Choroid plexus epithelial cell (primary cell): ENCODE data around the gene METRNL.

Experiments used
- DNase-seq: peaks from one replicate; pipeline ENCODE4 v3.0.0-alpha.2; 2010; ENCODE audit warnings: low read depth
- H3K4me3 ChIP-seq: 2 replicates; pipeline ENCODE4 v1.5.1; 2011; ENCODE audit warnings: low read depth, mild to moderate bottlenecking, control low read depth, low read length, moderate library complexity
- TF ChIP-seq, protein P1 (sequence below): conservative IDR thresholded peaks from 2 replicates; pipeline ENCODE4 v1.5.1; 2011; ENCODE audit warnings: low read depth, mild to moderate bottlenecking, control low read depth, inconsistent platforms, low read length, moderate library complexity

The METRNL gene

DNA sequence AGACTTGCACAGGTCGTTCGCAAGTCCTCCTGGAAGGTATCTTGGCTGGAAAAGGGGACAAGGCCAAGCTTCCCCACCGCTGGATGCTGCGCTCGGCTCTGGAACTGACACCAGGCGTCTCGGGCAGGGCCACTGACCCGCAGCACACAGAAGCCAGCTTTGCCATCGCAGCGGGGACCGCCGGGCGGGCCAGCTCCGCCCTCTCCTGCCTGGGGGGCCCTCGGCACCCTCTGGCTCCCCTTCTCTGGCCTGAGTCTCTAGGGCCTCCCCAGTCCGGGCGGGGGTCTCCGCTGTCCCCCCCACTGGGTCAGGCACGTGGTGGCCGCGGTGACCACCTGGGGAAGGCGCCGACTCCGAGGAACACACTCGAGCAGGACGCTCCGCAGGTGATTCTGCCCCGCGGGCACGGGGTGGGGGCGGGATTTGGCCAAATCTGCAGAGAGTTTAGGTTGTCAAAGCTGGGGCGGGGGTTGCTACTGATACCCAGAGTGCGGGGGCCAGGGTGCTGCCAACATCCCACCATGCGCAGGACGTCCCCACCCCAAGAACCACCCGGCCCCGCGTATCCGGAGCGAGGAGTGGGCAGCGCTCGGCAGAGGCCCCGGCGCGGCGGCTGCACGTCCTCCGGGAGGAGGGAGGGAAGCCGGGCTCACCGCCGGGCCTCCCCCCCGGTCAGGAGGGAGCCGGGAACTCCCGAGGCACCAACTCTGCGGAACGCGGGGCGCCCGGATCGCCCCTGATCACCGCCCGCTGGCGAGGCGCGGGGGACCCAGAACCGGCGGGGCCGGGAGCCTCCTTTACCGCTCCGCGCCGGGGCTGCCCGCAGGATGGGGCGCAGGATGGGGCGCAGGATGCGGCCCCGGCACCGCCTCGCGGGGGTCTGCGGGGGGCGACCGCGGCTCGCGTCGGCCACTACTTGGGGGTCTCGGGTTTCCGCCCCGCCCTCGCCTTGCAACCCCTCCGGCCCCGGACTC is 744 bp upstream of the METRNL start:
- no peak for DNase-seq
- TF ChIP-seq, protein P1, sequence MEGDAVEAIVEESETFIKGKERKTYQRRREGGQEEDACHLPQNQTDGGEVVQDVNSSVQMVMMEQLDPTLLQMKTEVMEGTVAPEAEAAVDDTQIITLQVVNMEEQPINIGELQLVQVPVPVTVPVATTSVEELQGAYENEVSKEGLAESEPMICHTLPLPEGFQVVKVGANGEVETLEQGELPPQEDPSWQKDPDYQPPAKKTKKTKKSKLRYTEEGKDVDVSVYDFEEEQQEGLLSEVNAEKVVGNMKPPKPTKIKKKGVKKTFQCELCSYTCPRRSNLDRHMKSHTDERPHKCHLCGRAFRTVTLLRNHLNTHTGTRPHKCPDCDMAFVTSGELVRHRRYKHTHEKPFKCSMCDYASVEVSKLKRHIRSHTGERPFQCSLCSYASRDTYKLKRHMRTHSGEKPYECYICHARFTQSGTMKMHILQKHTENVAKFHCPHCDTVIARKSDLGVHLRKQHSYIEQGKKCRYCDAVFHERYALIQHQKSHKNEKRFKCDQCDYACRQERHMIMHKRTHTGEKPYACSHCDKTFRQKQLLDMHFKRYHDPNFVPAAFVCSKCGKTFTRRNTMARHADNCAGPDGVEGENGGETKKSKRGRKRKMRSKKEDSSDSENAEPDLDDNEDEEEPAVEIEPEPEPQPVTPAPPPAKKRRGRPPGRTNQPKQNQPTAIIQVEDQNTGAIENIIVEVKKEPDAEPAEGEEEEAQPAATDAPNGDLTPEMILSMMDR: no peak
- peak overlapping the region; percentile 59 for H3K4me3 ChIP-seq

DNA sequence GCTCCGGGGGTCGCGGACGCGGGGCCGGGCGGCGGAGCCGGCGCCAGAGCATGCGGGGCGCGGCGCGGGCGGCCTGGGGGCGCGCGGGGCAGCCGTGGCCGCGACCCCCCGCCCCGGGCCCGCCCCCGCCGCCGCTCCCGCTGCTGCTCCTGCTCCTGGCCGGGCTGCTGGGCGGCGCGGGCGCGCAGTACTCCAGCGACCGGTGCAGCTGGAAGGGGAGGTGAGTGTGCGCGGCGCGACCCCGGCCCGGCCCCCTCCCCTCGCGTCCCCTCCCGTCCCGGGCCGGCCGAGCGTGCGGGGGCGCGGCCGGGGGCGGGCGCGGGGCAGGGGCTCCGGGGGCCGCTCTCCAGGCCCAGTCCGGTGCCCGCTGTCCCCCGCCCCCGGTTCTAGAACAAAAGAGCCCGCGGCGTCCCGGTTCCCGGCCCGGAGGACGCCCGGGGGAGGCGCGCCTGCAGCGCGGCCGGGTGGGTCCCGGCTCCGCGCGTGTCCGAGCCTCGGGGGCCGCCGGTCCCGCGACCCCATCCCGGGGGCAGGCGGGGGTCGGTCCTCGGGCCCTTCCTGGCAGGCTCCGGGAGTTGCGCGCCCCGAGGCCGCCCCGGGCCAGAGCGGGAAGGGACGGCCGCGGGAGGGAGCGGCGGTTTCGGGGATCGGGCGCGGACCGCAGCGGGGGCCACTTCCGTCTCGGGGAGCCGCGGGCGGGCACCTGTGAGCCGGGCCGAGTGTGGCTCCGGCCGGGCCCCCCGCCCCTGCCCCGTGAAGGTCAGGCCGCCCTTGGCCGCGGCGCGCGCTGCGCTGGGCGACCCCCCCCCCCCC is 563 bp downstream of the METRNL start:
- no peak for DNase-seq
- H3K4me3 ChIP-seq: peak overlapping the region; percentile 64
- TF ChIP-seq, protein P1: no peak

DNA sequence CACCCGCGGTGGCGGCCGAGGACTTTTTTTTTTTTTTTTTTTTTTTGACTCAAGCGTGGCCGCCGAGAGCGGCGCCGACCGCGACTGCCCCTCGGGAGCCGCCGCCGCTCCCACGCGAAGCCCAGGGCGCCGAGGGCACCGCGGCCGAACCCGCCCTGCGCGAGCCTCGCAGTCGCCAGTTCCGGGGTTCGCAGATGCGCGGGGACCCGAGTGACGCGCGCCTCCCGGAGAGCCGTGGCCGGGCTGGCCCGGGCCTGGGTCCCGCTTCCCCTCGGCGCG is 1.1 kb downstream of the METRNL start:
- DNase-seq: no peak
- TF ChIP-seq, protein P1: no peak
- peak overlapping the region; percentile 64 for H3K4me3 ChIP-seq

DNA sequence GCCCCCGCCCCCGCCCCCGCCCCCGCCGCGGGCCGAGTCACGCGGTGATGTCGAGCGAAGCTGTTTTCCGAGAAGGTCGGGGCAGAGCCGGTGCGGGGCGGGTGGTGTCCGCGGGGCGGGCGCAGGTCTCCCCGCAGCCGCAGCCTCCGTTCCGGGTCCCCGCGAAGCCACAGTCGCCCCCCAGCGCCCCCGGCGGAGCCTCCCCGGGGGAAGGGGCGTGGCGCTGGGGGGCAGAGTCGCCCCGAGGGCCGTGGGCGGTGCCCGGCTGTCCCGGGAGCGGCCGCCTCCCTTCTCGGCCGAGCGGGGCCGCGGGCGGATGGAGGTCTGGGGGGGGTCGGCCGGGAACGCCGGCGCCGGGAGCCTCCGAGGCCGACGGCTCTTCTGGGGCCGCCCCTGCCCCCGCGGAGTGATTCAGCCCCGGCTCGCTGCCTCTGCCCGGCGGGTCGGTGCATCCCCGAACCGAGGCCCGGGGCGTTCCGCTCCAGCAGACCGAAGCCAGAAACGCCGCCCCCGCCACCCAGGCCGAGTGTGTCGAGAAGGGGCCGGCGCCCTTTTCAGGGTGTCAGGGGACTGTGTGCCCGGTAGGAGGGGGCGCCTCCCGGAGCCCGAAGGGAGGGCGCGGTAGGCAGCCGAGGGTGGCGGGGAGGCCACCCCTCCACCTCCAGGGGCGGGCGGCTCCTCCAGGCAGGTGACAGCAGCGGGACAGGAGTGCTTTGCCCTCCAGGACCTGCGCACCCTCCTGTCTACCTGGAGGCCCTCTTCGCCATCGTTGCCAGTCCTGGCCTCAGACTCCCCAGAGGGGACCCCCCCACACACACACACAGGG is 1.7 kb downstream of the METRNL start:
- TF ChIP-seq, protein P1: no peak
- DNase-seq: peak; percentile 42
- H3K4me3 ChIP-seq: peak overlapping the region; percentile 64

DNA sequence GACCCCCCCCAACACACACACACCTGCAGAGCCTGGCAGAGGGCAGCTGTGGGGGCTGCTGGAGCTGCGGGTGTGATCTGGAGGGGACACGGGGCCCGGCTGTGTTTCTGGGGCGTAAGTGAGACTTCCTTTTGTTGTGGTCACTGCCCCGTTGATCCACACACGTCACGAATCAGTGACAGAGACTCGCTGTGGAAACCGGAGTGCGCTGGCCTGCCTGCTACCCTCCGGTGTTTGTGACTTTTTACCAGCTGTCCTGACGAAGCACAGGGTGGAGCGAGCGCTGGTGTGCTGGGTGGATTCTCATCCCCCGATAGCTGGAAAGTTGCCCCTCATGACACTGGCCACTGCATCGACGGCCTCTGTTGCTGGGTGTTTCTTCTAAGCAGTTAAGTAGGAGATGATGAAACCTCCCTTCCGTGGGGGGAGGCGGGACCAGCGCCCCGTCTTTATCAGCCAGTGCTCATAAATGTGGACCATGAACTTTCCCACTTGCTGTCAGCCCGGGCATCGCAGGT is 2.3 kb downstream of the METRNL start:
- TF ChIP-seq, protein P1: no peak
- no peak for DNase-seq

DNA sequence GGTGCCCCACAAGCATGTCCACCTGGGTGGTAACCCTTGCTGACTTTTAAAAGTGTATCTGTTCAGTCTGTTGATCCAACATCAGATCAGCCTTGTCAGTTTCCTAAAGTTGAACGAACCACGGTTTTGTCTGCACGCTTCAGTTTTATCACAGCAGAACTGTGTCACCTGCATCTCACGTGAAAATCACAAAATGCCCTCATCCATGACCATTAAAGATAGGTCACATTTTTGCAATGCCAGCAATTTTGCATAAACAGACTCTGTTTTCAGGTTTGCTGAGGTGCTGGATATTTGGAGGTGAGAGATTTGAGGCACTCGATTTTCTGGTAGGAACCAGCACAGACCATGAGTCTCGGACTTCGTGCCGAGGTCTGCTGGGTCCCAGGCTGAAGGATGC is 3.0 kb downstream of the METRNL start:
- H3K4me3 ChIP-seq: no peak overlapping the region
- TF ChIP-seq, protein P1: no peak
- no peak for DNase-seq

More for the DNA sequence above, 2.3 kb downstream of the METRNL start:
- peak overlapping the region; percentile 64 for H3K4me3 ChIP-seq
